Endothelial cell of umbilical vein (primary cell): ENCODE results near the gene INHBB. TPM values are rescaled to one million over a fixed set of nuclear protein-coding genes. Genes with fewer than 3 reads are reported as not detected.

ENCODE experiments used
- BruUV-seq: library from RNA; stranded (reverse); fragments of 400-500 nt; replicated peaks from 2 replicates; lab custom pipeline; 2021; lab: Mats Ljungman, UMichigan
- CTCF ChIA-PET: fragments of 300-600, 350-600 bp; sonication (Branson Sonifier 250); formaldehyde crosslinking; loops from one replicate; lab custom pipeline; 2021; ENCODE audit warnings: antibody characterized with exemption, inconsistent platforms; lab: Charles Lee
- POLR2A ChIA-PET: fragments of 300-600, 350-600 bp; sonication (Branson Sonifier 250); formaldehyde crosslinking; loops from one replicate; lab custom pipeline; 2021; ENCODE audit warnings: antibody characterized with exemption, inconsistent platforms; lab: Charles Lee
- DNase-seq: peaks from one replicate; pipeline ENCODE4 v3.0.0-alpha.2; 2011; ENCODE audit warnings: low read depth, low spot score
- FAIRE-seq: peaks from 2 replicates; lab custom pipeline; 2011; peaks lifted over from hg19 to GRCh38; lab: Jason Lieb, UNC
- H2AFZ ChIP-seq: 2 replicates; pipeline ENCODE4 v1.6.0; 2012; ENCODE audit warnings: low read depth, low read length, control low read depth, inconsistent platforms
- H3K27ac ChIP-seq: 2 replicates; pipeline ENCODE4 v1.5.1; 2011; ENCODE audit warnings: low read depth, mild to moderate bottlenecking, control low read depth, low read length, moderate library complexity; ENCODE audit not compliant: insufficient read depth
- H3K27me3 ChIP-seq, 2 experiments: 2 replicates each; pipeline versions ENCODE4 v1.6.0 to v1.6.1; 2011; ENCODE audit warnings: low read length in 2 of 2, mixed read lengths in 1 of 2; ENCODE audit not compliant: control insufficient read depth in 2 of 2, insufficient read depth in 2 of 2
- H3K36me3 ChIP-seq, 2 experiments: 2 replicates in 1 of 2; 3 replicates in 1 of 2; pipeline ENCODE4 v1.5.1; 2011; ENCODE audit warnings: low read length in 2 of 2, mild to moderate bottlenecking in 1 of 2, moderate library complexity in 1 of 2; ENCODE audit not compliant: control insufficient read depth in 2 of 2, insufficient read depth in 2 of 2; ENCODE audit errors: extremely low read depth in 1 of 2
- H3K4me1 ChIP-seq: 3 replicates; pipeline ENCODE4 v1.5.1; 2011; ENCODE audit warnings: mild to moderate bottlenecking, low read length; ENCODE audit not compliant: control insufficient read depth, insufficient read depth; ENCODE audit errors: extremely low read depth
- H3K4me2 ChIP-seq: 2 replicates; pipeline ENCODE4 v1.6.1; 2011; ENCODE audit warnings: low read length, control low read depth, mixed read lengths; ENCODE audit not compliant: insufficient read depth
- H3K4me3 ChIP-seq, 3 experiments: fragments of 200-600 bp in 1 of 3; sonication (generic), shearing (Covaris generic) in 1 of 3; replicated peaks in 1 of 3; 2 replicates each; pipeline ENCODE4 v1.5.1; 2011 to 2016; ENCODE audit warnings: control low read depth in 3 of 3, low read length in 3 of 3, mild to moderate bottlenecking in 2 of 3, inconsistent platforms in 1 of 3, low read depth in 1 of 3, moderate library complexity in 1 of 3; ENCODE audit not compliant: insufficient read depth in 1 of 3
- H3K79me2 ChIP-seq: 2 replicates; pipeline ENCODE4 v1.6.0; 2012; ENCODE audit warnings: low read length, inconsistent platforms; ENCODE audit not compliant: control insufficient read depth, insufficient read depth
- H3K9ac ChIP-seq: replicated peaks from 2 replicates; pipeline ENCODE3; 2011; ENCODE audit warnings: low read length, control low read depth; ENCODE audit not compliant: insufficient read depth; ENCODE audit errors: extremely low read depth
- H3K9me1 ChIP-seq: replicated peaks from 3 replicates; pipeline ENCODE4 v1.6.0; 2011; ENCODE audit warnings: mild to moderate bottlenecking, low read length; ENCODE audit not compliant: control insufficient read depth, insufficient read depth; ENCODE audit errors: extremely low read depth
- H3K9me3 ChIP-seq: replicated peaks from 2 replicates; pipeline ENCODE4 v1.5.1; 2012; ENCODE audit warnings: low read length, inconsistent platforms; ENCODE audit not compliant: control insufficient read depth, insufficient read depth
- H4K20me1 ChIP-seq: replicated peaks from 2 replicates; pipeline ENCODE3; 2011; ENCODE audit warnings: mild to moderate bottlenecking, low read length; ENCODE audit not compliant: control insufficient read depth, insufficient read depth; ENCODE audit errors: extremely low read depth
- CTCF ChIP-seq, 2 donors: IDR thresholded peaks; 1 replicate in 1 of 2; 2 replicates in 1 of 2; pipeline ENCODE4 v1.5.1; 2011; ENCODE audit warnings: low read length in 2 of 2, mild to moderate bottlenecking in 2 of 2, moderate library complexity in 2 of 2, control low read depth in 1 of 2, inconsistent platforms in 1 of 2, low read depth in 1 of 2; ENCODE audit not compliant: insufficient read depth in 1 of 2; ENCODE audit errors: extremely low read depth in 1 of 2
- EZH2 ChIP-seq: IDR thresholded peaks from 2 replicates; pipeline ENCODE4 v1.6.1; 2012; ENCODE audit warnings: borderline replicate concordance, low read depth, mild to moderate bottlenecking, moderate library complexity, low read length, inconsistent platforms; ENCODE audit not compliant: severe bottlenecking
- FOS ChIP-seq: IDR thresholded peaks from 2 replicates; pipeline ENCODE4 v1.6.1; 2011; ENCODE audit warnings: mild to moderate bottlenecking, low read length, moderate library complexity, borderline replicate concordance; ENCODE audit not compliant: insufficient read depth
- GATA2 ChIP-seq: IDR thresholded peaks from 2 replicates; pipeline ENCODE4 v1.7.0; 2011; ENCODE audit warnings: low read depth, mild to moderate bottlenecking, moderate library complexity, mixed read lengths, low read length; ENCODE audit not compliant: insufficient read length, insufficient read depth
- JUN ChIP-seq: IDR thresholded peaks from 2 replicates; pipeline ENCODE4 v1.6.1; 2011; ENCODE audit warnings: borderline replicate concordance, low read depth; ENCODE audit not compliant: insufficient read length, insufficient read depth
- MAX ChIP-seq: IDR thresholded peaks from 2 replicates; pipeline ENCODE4 v1.6.1; 2011; ENCODE audit not compliant: insufficient read depth, insufficient read length
- MYC ChIP-seq: IDR thresholded peaks from one replicate; pipeline ENCODE4 v1.6.1; 2011; ENCODE audit warnings: mild to moderate bottlenecking, low read depth, low read length
- POLR2A ChIP-seq: IDR thresholded peaks from 2 replicates; pipeline ENCODE4 v1.6.1; 2012; ENCODE audit warnings: low read depth, mild to moderate bottlenecking, control low read depth, low read length
- POLR2AphosphoS5 ChIP-seq: IDR thresholded peaks from 2 replicates; pipeline ENCODE4 v1.6.1; 2012; ENCODE audit warnings: low read depth, mild to moderate bottlenecking, control low read depth, low read length, moderate library complexity; ENCODE audit not compliant: insufficient read depth
- dilution Hi-C: fragments of 300-500 bp; cut with MboI; formaldehyde crosslinking; loops from one replicate; pipeline ENCODE4 v1.15.0; 2019; ENCODE audit warnings: low sequenced_read_pairs; ENCODE audit not compliant: extremely low pct_ligation_motif_present
- intact Hi-C: fragments of 100-400 bp; cut with micrococcal nuclease; formaldehyde crosslinking; loops from one replicate; pipeline ENCODE4 v1.10.0; 2022
- polyA plus RNA-seq, 4 experiments: library from polyadenylated mRNA; depleted of rRNA in 3 of 4; stranded (reverse) in 3 of 4; unstranded in 1 of 4; fragments of >200 nt; gene quantifications; 2 replicates each; pipeline versions ENCODE4 v1.2.1 to v1.2.3, GENCODE V29; 2011 to 2012; ENCODE audit warnings: missing spikeins in 1 of 4
- total RNA-seq: library from RNA; stranded (reverse); gene quantifications from 2 replicates; pipeline ENCODE4 v1.2.3, GENCODE V29; 2021

The INHBB gene
- total and polyA plus RNA-seq, 2 donors (not counting 3 experiments of a cell fraction or from before 2014, with no cell fraction given), result 0.11 to 1.8 TPM

GRCh38 chr2:120322329-120322728 is 23.6 kb upstream of the INHBB start:
- H2AFZ ChIP-seq, result no peak overlapping the region
- H3K4me1 ChIP-seq, result peaks cover 6% of the 10 kb centered on the region
- BruUV-seq, result no TSS peak
- H3K9ac ChIP-seq, result no peak overlapping the region
- no peak overlapping the region for H3K4me2 ChIP-seq
- no peaks in the 10 kb centered on the region for H4K20me1 ChIP-seq
- no peak for FAIRE-seq
- H3K79me2 ChIP-seq, result no peaks in the 10 kb centered on the region
- intact Hi-C loops, result no loop called here
- H3K27me3 ChIP-seq, result peaks cover 6 to 11% of the 10 kb centered on the region in 2 experiments
- ChIA-PET CTCF (no interaction called here), POLR2A (no interaction called here)
- dilution Hi-C loops, result no loop called here
- H3K4me3 ChIP-seq, result no peak overlapping the region
- H3K9me1 ChIP-seq, result no peaks in the 10 kb centered on the region
- H3K27ac ChIP-seq, result no peak overlapping the region
- no peaks in the 10 kb centered on the region for H3K9me3 ChIP-seq
- H3K36me3 ChIP-seq, result no peaks in the 10 kb centered on the region
- DNase-seq, result no peak
- TF ChIP-seq JUN (no peak), POLR2AphosphoS5 (no peak), MAX (no peak), MYC (no peak), CTCF (IDR thresholded peaks at IDR 0.05; ENCODE audit: extremely low read depth in 1 of 2, insufficient read depth in 1 of 2, low read depth in 1 of 2, low read length in 2 of 2) (no peak), EZH2 (no peak), GATA2 (no peak), POLR2A (no peak), FOS (no peak)
